HG02798 (cell line): Measurements from ENCODE around the gene SLC36A1.

ENCODE experiments used
- ATAC-seq: cut with Tn5 transposase; IDR thresholded peaks from one replicate; pipeline ENCODE4 v1.9.1; 2021; ENCODE audit warnings: mild to moderate bottlenecking; ENCODE audit not compliant: unreplicated experiment, poor library complexity

The SLC36A1 gene

GRCh38 chr5:151523335-151523734 lies 75.9 kb downstream of the SLC36A1 start:
- ATAC-seq: peak; percentile 83

- ATAC-seq: no peak
These were observed 80.8 kb downstream of the SLC36A1 start for GRCh38 chr5:151528153-151528552.

- no peak for ATAC-seq
These were observed 81.6 kb downstream of the SLC36A1 start for GRCh38 chr5:151528996-151529395.

- ATAC-seq: no peak
These were observed 84.2 kb downstream of the SLC36A1 start for GRCh38 chr5:151531581-151531980.

- no peak for ATAC-seq
These were observed 85.0 kb downstream of the SLC36A1 start for GRCh38 chr5:151532416-151532815.

GRCh38 chr5:151534350-151534749 lies 86.9 kb downstream of the SLC36A1 start:
- ATAC-seq: no peak

GRCh38 chr5:151537044-151537443 lies 89.6 kb downstream of the SLC36A1 start:
- no peak for ATAC-seq

- ATAC-seq: no peak
These were observed 94.2 kb downstream of the SLC36A1 start for GRCh38 chr5:151541571-151541970.
